Amniotic epithelial cell (primary cell): ENCODE data around the gene ATP8B4.

ENCODE experiments used
- DNase-seq: peaks from one replicate; pipeline ENCODE4 v3.0.0-alpha.2; 2010; ENCODE audit warnings: low read depth

Gene ATP8B4

GRCh38 chr15:49927189-49927861 lies 191.7 kb downstream of the ATP8B4 start:
- peak; percentile 35 for DNase-seq

DNA sequence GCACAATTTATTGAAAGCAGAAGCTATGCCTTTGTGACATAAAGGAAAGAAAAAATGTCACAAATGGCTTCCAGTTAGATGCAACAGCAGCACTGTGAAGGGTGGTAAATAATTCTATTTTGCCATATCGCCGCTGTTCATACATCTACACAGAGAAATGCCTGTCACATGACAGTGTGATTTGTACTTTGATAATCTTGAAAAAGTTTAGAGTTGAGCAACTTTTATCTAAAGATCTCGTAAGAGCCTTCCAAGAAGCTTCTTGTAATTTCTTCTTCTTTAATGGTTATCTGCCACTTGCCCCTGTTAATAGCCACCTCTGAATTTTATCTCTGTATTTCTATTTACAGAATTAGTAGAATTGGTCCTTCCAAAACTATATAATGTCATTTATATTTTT lies 192.3 kb downstream of the ATP8B4 start:
- peak; percentile 82 for DNase-seq

DNA sequence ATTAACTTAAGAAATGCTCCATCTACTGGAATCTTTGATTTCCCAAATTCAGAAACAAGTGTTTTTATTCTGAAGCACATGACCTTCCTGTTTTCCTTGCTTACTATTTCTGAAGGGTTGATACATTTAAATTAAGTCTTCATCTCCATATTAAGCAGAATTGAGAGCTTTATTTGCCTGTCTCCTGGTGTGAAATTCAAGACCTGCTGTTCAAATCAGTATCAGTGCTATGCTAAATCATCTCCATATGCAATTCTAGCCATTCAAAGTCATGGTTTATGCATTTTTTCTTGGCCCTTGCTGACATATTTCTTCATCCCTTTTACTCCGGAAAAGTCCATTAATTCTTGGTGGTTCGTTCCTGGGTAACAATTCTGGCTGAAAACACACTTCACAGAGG lies 195.4 kb downstream of the ATP8B4 start:
- no peak for DNase-seq

- DNase-seq = no peak
These were observed 200.0 kb downstream of the ATP8B4 start for GRCh38 chr15:49919034-49919433.

- DNase-seq = peak; percentile 55
These were observed 200.9 kb downstream of the ATP8B4 start for GRCh38 chr15:49918121-49918520.

GRCh38 chr15:49916998-49917397 lies 202.0 kb downstream of the ATP8B4 start:
- DNase-seq = no peak

DNA sequence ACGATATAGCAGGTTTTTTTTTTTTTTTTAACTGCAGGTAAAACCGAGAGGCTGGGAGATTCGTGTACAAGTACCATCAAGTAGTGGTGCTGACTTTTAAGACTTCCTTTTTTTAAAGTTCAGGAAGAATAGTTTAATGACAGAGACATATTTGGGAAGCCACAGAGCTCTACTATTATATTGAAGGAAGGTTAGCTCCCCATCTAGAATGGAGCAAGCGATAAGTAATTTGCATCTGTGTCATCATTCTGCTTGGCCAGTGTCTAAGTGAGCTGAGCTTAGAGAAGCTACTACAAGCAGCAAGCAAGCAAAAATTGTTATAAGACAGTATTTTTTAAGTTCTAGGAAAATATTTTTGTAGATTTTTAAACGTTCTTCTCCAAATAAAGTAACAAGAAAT lies 203.2 kb downstream of the ATP8B4 start:
- no peak for DNase-seq

DNA sequence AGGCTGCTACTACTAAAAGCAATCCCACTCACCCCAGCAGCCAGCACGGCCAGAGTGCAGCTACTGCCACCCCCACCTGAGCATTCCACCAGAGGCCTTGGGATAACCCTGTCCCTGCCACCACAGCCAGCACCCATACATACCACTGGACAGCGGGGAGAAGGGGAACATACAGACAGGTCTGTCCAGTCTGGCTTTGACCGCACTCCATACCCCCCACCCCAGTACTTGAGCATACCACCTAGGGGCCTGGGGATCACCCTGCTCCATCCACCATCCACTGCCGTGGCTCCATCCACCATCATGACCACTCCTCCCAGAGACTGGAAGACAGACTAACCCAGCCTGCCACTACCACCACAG lies 210.1 kb downstream of the ATP8B4 start:
- DNase-seq = no peak

DNA sequence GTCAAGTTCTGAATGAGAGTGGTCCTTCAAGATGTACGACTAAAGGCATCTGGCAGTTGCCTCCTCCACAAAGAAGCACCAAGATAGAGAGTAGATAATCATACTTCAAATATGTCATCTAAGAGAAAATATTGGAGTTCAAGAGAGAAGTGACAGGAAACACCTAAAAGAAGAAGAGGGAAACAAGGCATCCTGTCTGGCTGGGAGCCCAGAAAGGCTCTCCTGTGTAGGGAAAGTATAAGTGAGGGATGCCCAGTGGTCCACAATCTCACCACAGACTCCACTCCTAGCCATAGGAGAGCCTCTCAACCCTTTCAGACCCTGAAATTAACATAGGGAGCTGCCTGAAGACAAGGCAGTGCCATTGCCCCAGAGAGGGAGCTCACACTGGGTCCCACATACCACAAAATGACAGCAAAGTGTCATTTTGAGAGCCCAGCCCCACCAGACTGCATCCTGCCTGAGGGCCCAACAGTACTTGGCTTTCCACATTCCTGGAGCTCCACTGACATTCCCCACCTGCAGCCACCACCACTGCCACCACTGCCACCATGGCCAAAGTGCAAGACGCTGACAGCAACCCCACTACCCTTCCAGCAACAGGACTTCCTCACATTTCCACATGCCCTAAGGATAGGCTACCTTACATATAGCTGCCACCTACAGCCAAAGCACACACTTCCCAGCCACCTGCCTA lies 210.6 kb downstream of the ATP8B4 start:
- no peak for DNase-seq

- DNase-seq = peak; percentile 7
These were observed 212.1 kb downstream of the ATP8B4 start for GRCh38 chr15:49906966-49907365.

DNA sequence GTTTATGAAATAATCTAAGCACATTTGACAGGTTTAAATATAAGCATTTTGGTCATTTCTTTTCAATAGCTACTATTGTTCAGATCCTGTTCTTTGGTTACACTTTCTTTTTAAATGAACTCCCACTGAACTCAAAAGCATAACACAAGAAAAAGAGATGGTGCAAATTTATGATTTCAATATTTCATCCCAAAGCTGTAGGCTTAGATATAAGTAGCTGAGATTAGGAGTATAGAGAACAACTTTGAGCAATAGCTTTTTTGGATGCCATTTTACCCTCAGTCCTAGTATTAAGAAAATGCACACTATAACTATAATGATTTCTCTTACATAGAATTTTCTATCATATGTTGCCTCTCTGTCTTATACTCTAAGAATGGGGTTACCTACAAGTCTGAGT lies 213.8 kb downstream of the ATP8B4 start:
- no peak for DNase-seq

DNA sequence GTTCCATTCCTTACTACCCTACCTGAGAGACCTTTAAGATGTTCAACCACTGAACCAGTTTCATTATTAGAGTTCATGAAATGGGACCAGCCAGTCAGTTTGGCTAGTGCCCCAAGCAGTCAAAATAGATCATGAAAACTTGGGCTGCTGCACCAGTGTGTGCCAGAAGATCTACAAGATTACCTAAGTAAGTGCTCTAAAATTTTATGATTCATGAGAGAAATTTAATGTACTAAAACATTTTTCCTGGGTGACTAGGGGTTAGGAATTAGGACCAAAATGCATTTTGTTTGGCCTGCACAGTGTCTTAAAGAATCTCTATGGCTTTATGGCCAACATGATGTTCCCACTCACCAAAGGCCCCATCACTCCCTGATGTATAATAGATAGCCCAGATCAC lies 214.7 kb downstream of the ATP8B4 start:
- no peak for DNase-seq

DNA sequence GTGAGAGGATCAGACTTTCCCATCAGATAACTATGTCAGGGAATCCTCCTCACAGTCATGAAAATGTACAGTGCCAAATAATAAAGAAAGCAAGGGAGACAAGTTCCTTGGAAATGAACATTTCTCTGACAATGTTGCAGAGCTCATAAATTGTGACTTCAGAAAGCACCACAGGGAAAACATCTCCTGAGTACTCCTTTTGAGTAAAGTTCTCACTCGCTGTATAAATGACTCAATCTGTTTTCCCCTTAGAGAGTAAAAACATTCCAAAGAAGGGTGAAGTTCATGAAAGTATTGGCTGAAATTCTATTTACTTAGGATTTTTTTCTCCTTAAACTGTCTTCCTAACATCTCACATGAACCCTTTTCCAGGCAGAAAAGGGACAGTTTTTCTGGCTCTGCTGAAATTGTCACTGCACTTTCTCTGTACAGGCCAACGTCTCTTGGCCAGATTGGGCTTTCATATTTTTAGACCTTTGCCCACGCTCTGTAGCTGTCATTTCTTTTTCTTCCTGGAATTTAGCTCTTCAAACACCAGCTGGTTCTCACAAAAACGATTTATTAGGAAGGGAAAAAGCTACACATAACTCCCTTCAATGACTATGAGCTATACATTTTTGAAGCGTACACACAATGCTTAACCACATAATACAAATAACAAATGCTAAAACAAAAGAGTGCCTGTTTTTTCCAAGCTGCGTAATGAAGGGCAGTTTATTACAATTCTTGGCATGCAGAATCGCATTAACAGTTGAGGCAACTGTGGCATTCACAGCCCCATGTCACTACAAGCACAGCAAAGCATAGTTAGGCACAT lies 216.1 kb downstream of the ATP8B4 start:
- peak; percentile 82 for DNase-seq

DNA sequence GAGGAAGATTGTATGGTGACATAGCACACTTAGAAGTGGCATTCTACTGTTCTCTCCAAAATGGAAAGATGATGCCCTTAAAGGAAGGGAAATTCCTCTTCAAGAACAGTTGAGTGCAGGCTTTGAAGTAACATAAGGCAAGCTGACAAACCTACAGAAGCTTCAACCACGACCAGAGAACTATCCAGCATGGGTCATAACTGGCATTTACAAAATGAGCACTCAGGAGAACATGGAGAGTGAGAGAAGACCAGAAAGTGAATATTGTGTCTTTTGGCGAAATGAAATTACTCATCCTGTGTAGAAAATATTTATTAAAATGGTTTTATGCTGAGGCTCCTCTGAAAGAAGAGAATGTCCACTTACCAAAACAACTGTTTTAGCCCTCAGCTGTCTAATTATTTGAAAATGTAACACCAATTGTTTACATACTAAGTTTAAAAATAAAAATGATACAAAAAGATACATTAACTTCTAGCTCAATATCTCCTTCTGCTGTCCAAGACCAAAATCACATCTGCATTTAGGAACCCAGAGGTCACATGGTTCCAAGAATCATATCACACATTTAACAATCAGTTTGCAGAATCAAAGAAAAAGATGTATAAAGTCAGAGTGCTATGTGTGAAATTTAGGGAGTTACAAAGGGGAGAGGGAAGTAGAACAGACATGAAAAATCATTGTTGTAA lies 216.9 kb downstream of the ATP8B4 start:
- DNase-seq = peak; percentile 69

GRCh38 chr15:49901321-49901720 lies 217.7 kb downstream of the ATP8B4 start:
- no peak for DNase-seq

DNA sequence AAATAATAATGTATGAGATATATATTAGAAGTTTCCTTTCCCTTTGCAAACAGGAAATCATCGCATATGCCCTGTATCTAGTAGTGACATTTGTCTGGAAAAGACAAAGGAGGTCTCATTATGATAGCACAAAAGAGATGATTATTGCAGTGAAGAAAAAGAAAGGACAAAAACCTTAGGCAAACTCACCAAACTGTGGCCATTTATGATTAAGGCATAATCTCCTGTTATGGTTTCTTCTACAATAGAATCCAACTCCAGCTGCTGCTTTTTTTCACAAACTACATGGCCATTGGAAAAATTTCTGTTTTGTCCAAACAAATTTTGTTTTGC lies 218.2 kb downstream of the ATP8B4 start:
- no peak for DNase-seq

DNA sequence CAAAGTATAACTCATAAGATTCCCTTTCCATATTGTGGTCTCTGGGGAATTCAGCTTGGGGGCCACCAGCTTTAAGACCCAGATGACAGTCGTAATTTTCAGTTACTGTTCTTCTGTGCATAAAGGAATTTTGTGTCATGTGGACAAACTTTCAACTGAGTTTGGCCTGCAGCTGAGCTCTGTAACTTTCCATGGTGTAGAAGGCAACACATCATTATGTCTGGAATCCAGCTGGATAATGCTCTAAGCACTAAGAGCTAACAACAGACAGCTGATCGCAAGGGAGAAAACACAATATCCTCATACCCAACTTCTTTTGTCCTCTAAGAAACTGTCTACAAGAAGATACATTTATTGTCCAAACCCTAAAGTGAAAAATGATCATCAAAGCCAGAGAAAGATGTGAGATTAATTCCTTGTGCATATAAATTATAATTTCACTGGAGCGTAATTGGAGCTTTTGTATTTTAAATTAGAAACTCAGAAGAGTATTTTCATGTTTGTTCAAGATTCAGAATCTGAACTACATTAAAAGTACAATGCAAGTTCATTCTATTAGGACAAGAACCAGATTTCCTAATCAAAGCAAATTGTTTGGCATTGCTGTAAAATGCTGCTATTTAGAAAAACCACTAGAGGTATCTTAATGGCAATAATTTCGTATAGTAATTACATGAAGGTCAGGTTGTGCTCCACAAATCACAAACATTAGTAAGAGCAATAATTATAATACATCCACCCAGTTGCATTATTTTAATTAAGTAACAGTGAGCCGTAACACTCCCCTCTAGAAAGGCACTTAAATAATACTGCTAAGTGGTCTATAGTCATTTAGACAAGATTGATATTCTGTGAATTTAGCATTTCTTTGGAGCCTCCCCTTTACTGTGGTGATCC lies 218.8 kb downstream of the ATP8B4 start:
- peak; percentile 42 for DNase-seq

GRCh38 chr15:49898575-49899283 lies 220.3 kb downstream of the ATP8B4 start:
- DNase-seq = no peak

DNA sequence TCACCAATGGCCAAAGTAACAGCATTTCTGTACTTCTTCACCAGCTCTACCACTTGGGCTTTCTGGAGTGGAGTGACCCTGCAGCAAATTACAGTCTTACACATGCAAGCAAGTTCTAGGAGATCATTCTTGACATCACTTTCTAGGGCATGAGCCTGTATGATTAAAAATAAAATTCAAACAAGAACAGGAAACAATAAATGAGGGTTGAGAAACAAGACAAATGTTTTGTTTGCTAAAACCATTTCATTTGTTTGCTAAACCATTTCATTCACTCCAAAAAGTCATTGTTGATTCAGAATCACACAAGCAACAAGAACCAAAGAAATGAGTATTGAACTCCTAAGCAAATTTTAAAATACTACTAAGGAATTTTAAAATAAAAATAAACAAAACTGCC lies 220.9 kb downstream of the ATP8B4 start:
- DNase-seq = no peak

- DNase-seq = peak; percentile 90
These were observed 223.4 kb downstream of the ATP8B4 start for GRCh38 chr15:49895347-49896223.
